Activated CD8-positive, alpha-beta memory T cell treated with anti-CD3 and anti-CD28 coated beads for 48 hours (primary cell): ENCODE data around the gene PTPRC.

Experiments used
- DNase-seq, 3 experiments: peaks; one replicate each; pipeline ENCODE4 v3.0.0-alpha.2; 2020; ENCODE audit warnings: low read depth in 2 of 3, low spot score in 2 of 3

The PTPRC gene

DNA sequence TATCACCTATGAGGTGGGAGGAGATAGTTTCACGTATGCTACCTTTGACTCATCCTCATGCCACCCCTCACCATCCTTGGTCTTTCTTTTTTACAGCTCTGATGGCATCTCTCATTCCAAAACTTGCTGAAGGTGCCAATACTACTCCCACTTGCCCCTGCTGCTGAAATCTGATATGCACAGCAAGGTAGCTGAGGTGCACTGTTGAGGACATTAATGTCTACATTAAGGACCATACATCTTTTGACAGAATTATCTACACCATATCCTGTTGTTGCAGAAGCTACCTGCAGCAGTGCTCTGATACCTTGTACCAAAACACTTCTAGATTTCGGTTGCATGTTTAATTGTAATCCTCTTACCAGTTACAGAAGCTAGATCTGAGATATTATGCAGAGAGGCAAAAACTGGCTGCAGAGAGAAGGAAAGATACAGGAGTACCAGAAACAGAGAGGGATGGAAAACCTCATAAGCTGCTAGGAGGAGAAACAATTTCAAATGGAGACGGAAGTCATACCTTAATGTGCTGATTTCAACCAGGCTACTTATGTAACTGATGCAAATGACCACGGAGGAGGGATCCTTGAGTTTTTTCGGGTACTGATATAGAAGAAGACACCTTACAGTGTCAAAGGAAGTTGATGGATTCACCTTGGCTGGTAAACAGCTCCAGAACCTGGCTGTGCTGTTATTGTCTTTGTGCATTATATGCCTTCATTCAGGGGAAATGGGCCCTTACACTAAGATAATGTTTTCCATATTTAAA is 19.3 kb upstream of the PTPRC start:
- no peak for DNase-seq

- no peak for DNase-seq
These were observed 18.6 kb upstream of the PTPRC start for GRCh38 chr1:198620218-198620617.

GRCh38 chr1:198620951-198621824 is 17.7 kb upstream of the PTPRC start:
- peak in 2 of 3 experiments; percentile 41 to 52 for DNase-seq

- DNase-seq: no peak
These were observed 16.8 kb upstream of the PTPRC start for GRCh38 chr1:198622001-198622400.

- no peak for DNase-seq
These were observed 14.8 kb upstream of the PTPRC start for GRCh38 chr1:198623752-198624647.

DNA sequence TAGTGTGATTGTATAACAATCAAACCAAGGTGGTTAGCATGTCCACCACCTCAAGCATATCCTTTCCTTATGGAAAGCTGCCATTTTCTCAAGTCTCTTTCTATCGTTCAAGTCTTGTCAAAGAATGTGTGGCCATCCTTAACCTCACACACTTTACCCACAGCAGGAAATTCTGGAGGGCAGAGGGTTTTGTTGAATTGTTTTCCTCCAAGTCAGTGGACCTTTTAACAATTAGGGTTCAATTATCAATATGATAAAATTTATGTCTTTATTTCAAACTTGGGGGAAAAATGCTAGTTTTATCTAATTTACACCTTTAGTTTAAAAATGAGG is 14.2 kb upstream of the PTPRC start:
- DNase-seq: no peak

DNA sequence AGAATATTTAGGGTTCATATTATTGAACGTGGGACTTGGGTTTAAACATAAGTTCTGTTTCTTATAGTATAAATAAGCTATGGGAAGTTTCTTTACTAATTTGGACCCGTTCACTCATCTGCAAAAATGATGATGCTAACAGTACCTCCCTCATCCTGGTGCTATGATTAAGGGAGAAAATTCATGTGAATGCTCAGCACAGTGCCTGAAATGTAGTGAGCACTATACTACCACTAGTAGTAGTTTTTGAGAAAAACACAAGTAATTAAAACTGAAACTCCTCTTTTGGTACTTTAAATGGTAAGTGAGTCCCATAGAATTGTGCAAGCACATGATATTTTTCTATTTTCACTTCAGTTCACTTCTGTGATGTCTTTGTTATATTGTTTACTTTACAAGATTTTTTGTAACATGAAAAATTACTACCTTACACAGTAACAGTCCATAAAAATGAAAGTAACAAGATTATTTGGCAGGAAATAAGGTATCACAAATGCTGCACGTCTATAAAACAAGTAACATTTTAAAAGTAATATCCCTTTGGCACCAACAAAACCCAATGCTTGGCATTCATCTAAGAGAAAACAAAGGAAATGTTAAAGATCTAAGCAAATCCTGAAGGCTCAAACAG is 11.3 kb upstream of the PTPRC start:
- no peak for DNase-seq

- DNase-seq: no peak
These were observed 10.8 kb upstream of the PTPRC start for GRCh38 chr1:198628067-198628455.

- no peak for DNase-seq
These were observed 9.2 kb upstream of the PTPRC start for GRCh38 chr1:198629610-198630009.

DNA sequence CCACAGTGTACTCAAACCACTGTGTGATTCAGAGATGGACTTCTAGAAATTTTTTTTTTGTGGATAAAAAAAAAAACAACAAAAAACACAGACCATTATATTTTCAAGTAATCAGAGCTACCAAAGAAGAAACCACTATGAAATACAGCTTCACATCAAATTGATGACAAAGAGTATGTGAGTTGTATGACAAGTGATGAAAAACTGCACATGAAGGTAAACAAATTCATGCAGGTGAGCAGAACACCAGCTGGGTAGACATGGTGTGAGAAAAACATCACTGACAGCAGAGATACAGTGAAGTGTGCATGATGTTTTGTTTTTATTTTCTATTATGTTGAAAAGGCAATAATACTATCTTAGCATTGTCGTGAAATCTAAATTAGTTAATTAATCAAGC is 8.0 kb upstream of the PTPRC start:
- no peak for DNase-seq

DNA sequence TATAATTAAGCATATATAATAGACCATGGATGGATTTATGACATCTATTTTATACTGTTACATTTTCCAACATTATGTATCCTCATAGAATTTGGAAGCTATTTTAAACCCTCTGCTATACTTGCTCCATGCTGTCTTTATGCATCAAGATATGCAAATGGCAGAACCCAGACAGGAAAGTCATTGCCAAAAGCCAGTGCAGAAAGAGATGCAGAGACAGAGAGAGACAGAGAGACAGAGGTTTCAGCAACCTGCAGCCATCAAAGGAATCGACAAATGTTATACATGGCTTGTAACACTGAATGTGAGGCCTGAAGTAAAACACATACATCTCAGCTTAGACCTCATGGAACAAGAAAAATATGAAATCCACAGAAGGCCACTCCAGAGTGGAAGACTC is 7.5 kb upstream of the PTPRC start:
- DNase-seq: no peak

- DNase-seq: no peak
These were observed 6.8 kb upstream of the PTPRC start for GRCh38 chr1:198632007-198632406.

GRCh38 chr1:198633675-198634121 is 5.1 kb upstream of the PTPRC start:
- no peak for DNase-seq

- DNase-seq: no peak
These were observed 2.9 kb upstream of the PTPRC start for GRCh38 chr1:198635964-198636363.

DNA sequence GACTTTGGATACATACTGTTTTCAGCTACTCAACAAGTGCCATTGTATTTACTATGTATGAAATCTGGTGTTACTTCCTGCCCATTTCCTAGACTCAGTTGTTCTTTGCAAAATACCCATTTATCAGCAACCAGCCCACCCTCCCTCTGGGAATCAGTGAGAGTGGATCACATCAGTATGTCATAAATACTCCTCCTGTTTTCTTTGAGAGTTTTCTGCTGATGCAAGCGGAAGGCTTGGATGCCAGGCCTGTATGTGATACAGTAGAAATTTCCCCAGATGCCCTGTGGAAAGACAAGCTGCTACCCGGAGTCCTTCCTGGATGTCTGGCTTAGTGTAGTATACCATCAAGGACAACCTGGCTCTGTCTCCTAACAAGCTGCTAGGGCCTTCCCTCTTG is 2.4 kb upstream of the PTPRC start:
- DNase-seq: no peak

DNA sequence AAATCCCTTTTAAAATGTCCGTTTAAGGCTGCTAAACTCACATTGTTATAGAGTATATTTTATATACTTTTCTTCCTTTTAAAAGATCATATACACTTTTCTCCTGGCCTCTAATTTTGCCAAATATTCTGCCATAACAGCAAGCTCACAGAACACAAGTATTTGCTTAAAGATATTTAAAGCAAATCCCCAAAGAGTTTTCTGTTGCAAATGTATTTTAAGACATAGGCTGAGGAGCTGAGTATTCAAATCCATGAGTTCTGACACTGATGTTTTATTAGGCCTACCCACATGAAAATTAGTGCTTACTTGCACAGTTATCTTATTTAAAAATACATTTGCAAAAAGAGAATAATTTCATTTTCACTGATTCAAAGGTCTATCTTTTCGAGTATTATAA is 1.7 kb upstream of the PTPRC start:
- DNase-seq: no peak

DNA sequence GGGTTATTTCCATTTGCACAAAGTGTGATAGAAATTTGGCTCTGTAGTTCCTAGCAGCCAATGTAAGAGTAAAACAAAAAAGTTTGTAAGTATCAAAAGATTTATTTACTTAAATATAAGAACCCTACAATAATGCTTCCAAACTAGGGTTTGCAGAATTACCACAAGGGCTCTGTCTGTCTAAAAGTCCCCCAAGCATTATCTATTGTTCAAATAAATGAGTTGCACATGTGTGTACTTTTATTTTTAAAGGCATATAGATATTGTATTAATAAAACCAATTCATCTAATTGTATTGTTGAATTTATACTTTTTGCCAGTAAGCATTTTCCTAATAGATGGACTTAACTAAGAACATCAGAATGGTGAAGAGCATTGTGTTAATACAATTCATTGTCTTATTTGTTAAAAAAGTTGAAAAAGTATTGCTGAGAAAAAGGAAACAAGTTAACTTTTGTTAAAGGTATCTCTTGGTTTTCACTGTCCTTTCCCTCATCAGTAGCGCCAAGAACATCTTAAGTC is 863 bp upstream of the PTPRC start:
- no peak for DNase-seq

DNA sequence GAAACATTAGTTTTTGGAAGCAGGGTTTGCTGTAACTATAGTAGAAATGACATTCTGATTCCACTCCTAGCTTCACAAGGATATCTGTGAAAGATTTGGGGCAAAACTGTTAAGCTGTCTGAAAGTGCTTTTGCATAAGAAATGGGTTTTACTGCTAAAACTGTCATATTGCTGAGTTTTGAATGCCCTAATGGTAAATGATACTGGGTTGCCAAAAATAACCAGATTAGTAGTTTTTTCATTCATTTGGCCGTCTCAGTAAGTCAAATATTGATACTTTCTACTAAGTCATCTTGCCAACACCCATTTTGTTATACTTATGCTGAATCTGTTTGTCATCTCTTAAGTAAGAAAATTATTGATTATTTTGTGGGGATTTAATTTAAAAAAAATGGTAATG is 399 bp upstream of the PTPRC start:
- no peak for DNase-seq

DNA sequence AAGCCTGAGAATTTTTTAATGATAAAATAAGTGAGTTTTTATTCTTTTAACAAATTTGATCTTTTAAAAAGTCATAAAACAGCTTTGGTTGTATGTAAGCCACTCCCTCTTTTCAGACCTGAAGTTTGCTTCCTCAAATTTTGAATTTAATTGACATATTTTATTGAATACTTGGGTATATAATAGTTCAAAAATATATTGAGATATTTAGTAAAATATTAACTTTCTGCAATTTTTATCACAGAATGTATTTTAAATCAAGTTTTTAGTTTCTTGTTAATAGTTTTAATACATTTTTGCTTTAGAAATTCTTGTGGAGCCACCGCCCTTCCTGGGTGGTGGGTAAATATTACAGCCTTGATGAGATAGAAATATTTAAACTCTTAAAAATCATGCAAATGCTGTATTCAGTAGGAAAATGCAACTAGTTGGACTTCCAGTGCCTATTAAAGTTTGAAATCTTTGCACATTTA is 867 bp downstream of the PTPRC start:
- DNase-seq: no peak

- DNase-seq: no peak
These were observed 1.3 kb downstream of the PTPRC start for GRCh38 chr1:198640174-198640573.

GRCh38 chr1:198641501-198641900 is 2.7 kb downstream of the PTPRC start:
- DNase-seq: no peak
